Loucy (cell line): ENCODE measurements around the gene SHB.

Source experiments
- H2AFZ ChIP-seq: fragments of 200-600 bp; sonication (generic); 2 replicates; pipeline ENCODE4 v1.6.0; 2016; ENCODE audit warnings: antibody characterized with exemption, mild to moderate bottlenecking, low read length, moderate library complexity
- H3F3A ChIP-seq: fragments of 200-600 bp; 2 replicates; pipeline ENCODE4 v1.6.0; 2016; ENCODE audit warnings: antibody characterized with exemption, low read depth, mild to moderate bottlenecking
- H3K27me3 ChIP-seq: fragments of 200-600 bp; sonication (generic); 2 replicates; pipeline ENCODE4 v1.6.1; 2014; ENCODE audit warnings: low read length, mild to moderate bottlenecking; ENCODE audit not compliant: insufficient read depth, poor library complexity, severe bottlenecking
- H3K36me3 ChIP-seq: fragments of 200-600 bp; sonication (generic); 2 replicates; pipeline ENCODE4 v1.6.1; 2016; ENCODE audit warnings: low read length; ENCODE audit not compliant: insufficient read depth
- H3K4me1 ChIP-seq: fragments of 200-600 bp; sonication (generic); 2 replicates; pipeline ENCODE4 v1.5.1; 2014; ENCODE audit warnings: low read length, mild to moderate bottlenecking; ENCODE audit not compliant: insufficient read depth, poor library complexity, severe bottlenecking
- H3K4me2 ChIP-seq: fragments of 200-600 bp; sonication (generic); 2 replicates; pipeline ENCODE4 v1.6.0; 2014; ENCODE audit warnings: antibody characterized with exemption, low read length, low read depth, mild to moderate bottlenecking; ENCODE audit not compliant: poor library complexity, severe bottlenecking
- H3K4me3 ChIP-seq: fragments of 200-600 bp; sonication (generic); 2 replicates; pipeline ENCODE4 v1.5.1; 2014; ENCODE audit warnings: low read length, mild to moderate bottlenecking, mixed read lengths; ENCODE audit not compliant: poor library complexity, severe bottlenecking
- H3K79me2 ChIP-seq: fragments of 200-600 bp; sonication (generic); 2 replicates; pipeline ENCODE4 v1.6.1; 2014; ENCODE audit warnings: low read length; ENCODE audit not compliant: insufficient read depth
- H3K9ac ChIP-seq: fragments of 200-600 bp; sonication (generic); 2 replicates; pipeline ENCODE4 v1.6.0; 2014; ENCODE audit warnings: mild to moderate bottlenecking, low read depth, low read length, moderate library complexity; ENCODE audit not compliant: poor library complexity, severe bottlenecking
- H3K9me2 ChIP-seq: fragments of 200-600 bp; sonication (generic); replicated peaks from 2 replicates; pipeline ENCODE4 v1.6.1; 2016; ENCODE audit warnings: low read depth, low read length, mixed read lengths
- H3K9me3 ChIP-seq: fragments of 200-600 bp; sonication (generic); 2 replicates; pipeline ENCODE4 v1.6.1; 2014; ENCODE audit warnings: mild to moderate bottlenecking, antibody characterized with exemption, low read length, low read depth; ENCODE audit not compliant: insufficient read depth
- H4K20me1 ChIP-seq: fragments of 200-600 bp; sonication (generic); 2 replicates; pipeline ENCODE4 v1.6.0; 2014; ENCODE audit warnings: antibody characterized with exemption, low read length, mild to moderate bottlenecking; ENCODE audit not compliant: insufficient read depth, poor library complexity, severe bottlenecking
- CTCF ChIP-seq: fragments of 200-600 bp; sonication (generic); conservative IDR thresholded peaks from 2 replicates; pipeline ENCODE4 v1.5.1; 2014; ENCODE audit warnings: mild to moderate bottlenecking, antibody characterized with exemption, low read length
- EZH2phosphoT487 ChIP-seq: fragments of 200-600 bp; IDR thresholded peaks from 2 replicates; pipeline ENCODE4 v1.6.1; 2018; ENCODE audit warnings: antibody characterized with exemption, mild to moderate bottlenecking, moderate library complexity, borderline replicate concordance

Gene SHB

GRCh38 chr9:38091310-38092199, 22.5 kb upstream of the SHB start:
- H3K9me3 ChIP-seq, result no peaks in the 10 kb centered on the region
- no peaks in the 10 kb centered on the region for H3K4me1 ChIP-seq
- H3K9ac ChIP-seq, result no peak overlapping the region
- no peaks in the 10 kb centered on the region for H3F3A ChIP-seq
- H3K36me3 ChIP-seq, result no peaks in the 10 kb centered on the region
- no peak overlapping the region for H3K4me3 ChIP-seq
- H3K27me3 ChIP-seq, result no peaks in the 10 kb centered on the region
- H3K4me2 ChIP-seq, result no peak overlapping the region
- no peak overlapping the region for H2AFZ ChIP-seq
- H3K9me2 ChIP-seq, result no peaks in the 10 kb centered on the region
- TF ChIP-seq CTCF (no peak), EZH2phosphoT487 (no peak)
- no peaks in the 10 kb centered on the region for H4K20me1 ChIP-seq
- H3K79me2 ChIP-seq, result no peaks in the 10 kb centered on the region

- Histone ChIP-seq H3F3A (no peaks in the 10 kb centered on the region), H3K9me2 (no peaks in the 10 kb centered on the region)
- TF ChIP-seq CTCF (no peak), EZH2phosphoT487 (no peak)
Observed at GRCh38 chr9:38090170-38090569, 21.1 kb upstream of the SHB start.

GRCh38 chr9:38089387-38090165, 20.5 kb upstream of the SHB start:
- Histone ChIP-seq H3K27me3 (no peaks in the 10 kb centered on the region), H3K4me3 (no peak overlapping the region), H3K4me1 (no peaks in the 10 kb centered on the region), H3K9me3 (no peaks in the 10 kb centered on the region), H2AFZ (no peak overlapping the region), H3F3A (no peaks in the 10 kb centered on the region), H4K20me1 (no peaks in the 10 kb centered on the region), H3K9me2 (no peaks in the 10 kb centered on the region), H3K4me2 (no peak overlapping the region), H3K9ac (no peak overlapping the region), H3K79me2 (no peaks in the 10 kb centered on the region), H3K36me3 (no peaks in the 10 kb centered on the region)
- TF ChIP-seq CTCF, result no peak
- no peak for TF ChIP-seq EZH2phosphoT487

More at GRCh38 chr9:38090170-38090569, 21.1 kb upstream of the SHB start:
- H4K20me1 ChIP-seq, result no peaks in the 10 kb centered on the region
- H3K4me1 ChIP-seq, result no peaks in the 10 kb centered on the region
- H2AFZ ChIP-seq, result no peak overlapping the region
- no peak overlapping the region for H3K9ac ChIP-seq
- no peaks in the 10 kb centered on the region for H3K36me3 ChIP-seq
- no peaks in the 10 kb centered on the region for H3K9me3 ChIP-seq
- no peak overlapping the region for H3K4me2 ChIP-seq
- no peaks in the 10 kb centered on the region for H3K79me2 ChIP-seq
- H3K27me3 ChIP-seq, result no peaks in the 10 kb centered on the region
- H3K4me3 ChIP-seq, result no peak overlapping the region
